ENCODE measurements around the gene PLPPR4. TPM values are rescaled to one million over a fixed set of nuclear protein-coding genes. Genes with fewer than 3 reads are reported as not detected.

The PLPPR4 gene
- total RNA-seq (under 1 TPM; 0.14 to 0.44 (median 0.21) TPM), polyA plus RNA-seq (0.29 TPM)
- long read RNA-seq, donor 1: 0 reads
- long read RNA-seq, donor 2: 0 reads
- long read RNA-seq, donor 3: 0 reads
- long read RNA-seq, donor 4, partial matches to known transcripts: 0 of 1 reads
- long read RNA-seq, donor 4, other reads (novel, unspliced or antisense): 1 of 1 reads

GRCh38 chr1:99264201-99265021 is at the start of gene PLPPR4:
PLPPR4 (plus strand) TSS chr1:99264492; CDS start chr1:99264594, 102 bp downstream.
- intact Hi-C loops (cut with DNase I): no loop called here
- peak; percentile 96 for ATAC-seq

DNA sequence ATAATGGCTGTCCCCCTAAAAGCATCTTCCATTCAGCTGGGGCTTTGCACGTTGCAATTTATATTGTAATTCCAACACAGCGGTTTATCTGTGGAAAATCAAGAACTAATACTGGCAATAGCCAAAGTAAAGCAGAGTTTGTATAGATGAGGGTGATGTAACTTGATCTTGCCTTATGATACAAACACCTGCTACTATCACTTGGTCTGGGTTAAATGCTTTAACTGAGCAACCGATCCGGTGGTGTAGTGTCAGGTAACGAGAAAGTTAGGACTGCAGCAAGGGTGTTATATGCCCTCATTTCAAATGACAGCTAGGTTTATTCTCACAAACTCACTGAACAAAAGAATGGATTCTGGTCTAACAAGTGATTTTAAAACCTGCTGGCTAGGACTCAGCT is 47.3 kb upstream of the PLPPR4 start:
- 71% methylated on average over 5 of the region's 5 CpGs for WGBS
- no peaks in the 10 kb centered on the region for H3K27me3 ChIP-seq (ENCODE audit: control insufficient read depth, insufficient read depth)

More at GRCh38 chr1:99264201-99265021, at the start of gene PLPPR4:
- 3% methylated on average over 51 of the region's 51 CpGs for WGBS
- Histone ChIP-seq H3K27ac (ENCODE audit: low read length) (no peak within 1 kb of the TSS), H3K4me3 (ENCODE audit: low read length) (peak within 1 kb of the TSS; percentile 30), H3K27me3 (ENCODE audit: control insufficient read depth, insufficient read depth) (no peaks in the 10 kb centered on the region), H3K9me3 (ENCODE audit: control insufficient read depth, low read length) (no peaks in the 10 kb centered on the region), H3K4me1 (ENCODE audit: control insufficient read depth, insufficient read depth, low read length) (no peaks in the 10 kb centered on the region)
- peak; percentile 80 to 89 (median 89) for DNase-seq

GRCh38 chr1:99217599-99217998 is 46.7 kb upstream of the PLPPR4 start:
- ATAC-seq (no peak), DNase-seq (no peak)
- 38% methylated on average over 4 of the region's 4 CpGs for WGBS
- Histone ChIP-seq H3K27ac (ENCODE audit: low read length) (no peak overlapping the region), H3K27me3 (ENCODE audit: control insufficient read depth, insufficient read depth) (no peaks in the 10 kb centered on the region), H3K9me3 (ENCODE audit: control insufficient read depth, low read length) (no peaks in the 10 kb centered on the region), H3K4me1 (ENCODE audit: control insufficient read depth, insufficient read depth, low read length) (no peaks in the 10 kb centered on the region), H3K4me3 (ENCODE audit: low read length) (no peak overlapping the region)
- intact Hi-C loops (cut with DNase I): no loop called here

More for the DNA sequence above, 47.3 kb upstream of the PLPPR4 start:
- intact Hi-C loops (cut with DNase I): no loop called here
- H3K4me1 ChIP-seq (ENCODE audit: control insufficient read depth, insufficient read depth, low read length): no peaks in the 10 kb centered on the region
- DNase-seq (no peak), ATAC-seq (no peak)
- H3K9me3 ChIP-seq (ENCODE audit: control insufficient read depth, low read length): no peaks in the 10 kb centered on the region
- H3K4me3 ChIP-seq (ENCODE audit: low read length): no peak overlapping the region
- no peak overlapping the region for H3K27ac ChIP-seq (ENCODE audit: low read length)

DNA sequence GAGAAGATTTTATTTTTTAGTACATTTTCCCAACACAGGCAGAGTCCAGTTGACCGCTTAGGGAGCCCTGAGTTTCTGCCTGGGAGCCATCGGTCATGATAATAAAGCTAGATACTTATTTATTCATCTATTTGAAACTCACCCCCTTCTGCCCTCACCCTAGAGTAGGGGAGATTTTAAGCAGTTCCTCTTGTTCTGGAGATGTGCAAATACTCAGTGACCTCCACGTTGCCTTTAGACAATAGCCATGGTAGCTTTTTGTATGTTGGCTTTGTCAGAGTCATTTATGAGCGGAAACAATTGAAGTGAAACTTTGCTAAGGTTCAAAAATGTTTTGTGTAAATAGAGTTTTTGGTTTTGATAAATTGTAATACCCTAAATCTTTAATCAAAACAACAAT is 45.7 kb upstream of the PLPPR4 start:
- H3K27me3 ChIP-seq (ENCODE audit: control insufficient read depth, insufficient read depth): no peaks in the 10 kb centered on the region
- 77% methylated on average over 4 of the region's 4 CpGs for WGBS
- ATAC-seq (no peak), DNase-seq (no peak)
- H3K4me1 ChIP-seq (ENCODE audit: control insufficient read depth, insufficient read depth, low read length): no peaks in the 10 kb centered on the region
- no peak overlapping the region for H3K27ac ChIP-seq (ENCODE audit: low read length)
- intact Hi-C loops (cut with DNase I): no loop called here
- no peak overlapping the region for H3K4me3 ChIP-seq (ENCODE audit: low read length)
- H3K9me3 ChIP-seq (ENCODE audit: control insufficient read depth, low read length): no peaks in the 10 kb centered on the region

DNA sequence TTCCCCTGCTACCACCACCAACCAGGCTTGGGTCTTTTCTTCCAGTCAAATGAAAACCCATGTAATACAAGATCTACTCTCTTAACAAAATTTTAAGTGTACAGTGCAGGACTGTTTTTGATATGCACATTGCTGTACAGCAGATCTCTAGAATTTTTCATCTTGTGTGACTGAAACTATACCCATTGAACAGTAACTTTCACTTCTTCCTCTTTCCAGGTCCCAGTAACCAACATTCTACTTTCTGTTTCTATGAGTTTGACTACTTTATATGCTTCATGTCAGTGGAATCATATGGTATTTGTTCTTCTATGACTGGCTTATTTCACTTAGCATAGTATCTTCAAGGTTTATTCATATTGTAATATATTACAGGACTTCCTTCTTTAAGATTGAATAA is 45.3 kb upstream of the PLPPR4 start:
- no peak overlapping the region for H3K27ac ChIP-seq (ENCODE audit: low read length)
- intact Hi-C loops (cut with DNase I): no loop called here
- no peak for ATAC-seq
- H3K4me3 ChIP-seq (ENCODE audit: low read length): no peak overlapping the region
- no peaks in the 10 kb centered on the region for H3K9me3 ChIP-seq (ENCODE audit: control insufficient read depth, low read length)
- H3K4me1 ChIP-seq (ENCODE audit: control insufficient read depth, insufficient read depth, low read length): no peaks in the 10 kb centered on the region
- H3K27me3 ChIP-seq (ENCODE audit: control insufficient read depth, insufficient read depth): no peaks in the 10 kb centered on the region
- no peak for DNase-seq

- 69% methylated on average over 3 of the region's 3 CpGs for WGBS
- H3K27ac ChIP-seq (ENCODE audit: low read length): no peak overlapping the region
- no peaks in the 10 kb centered on the region for H3K4me1 ChIP-seq (ENCODE audit: control insufficient read depth, insufficient read depth, low read length)
- ATAC-seq (no peak), DNase-seq (no peak)
- no peak overlapping the region for H3K4me3 ChIP-seq (ENCODE audit: low read length)
- no peaks in the 10 kb centered on the region for H3K9me3 ChIP-seq (ENCODE audit: control insufficient read depth, low read length)
- intact Hi-C loops (cut with DNase I): no loop called here
- H3K27me3 ChIP-seq (ENCODE audit: control insufficient read depth, insufficient read depth): no peaks in the 10 kb centered on the region
Observed at GRCh38 chr1:99227056-99227897, 37.0 kb upstream of the PLPPR4 start.

- intact Hi-C loops (cut with DNase I): no loop called here
- ATAC-seq (no peak), DNase-seq (no peak)
- no peaks in the 10 kb centered on the region for H3K9me3 ChIP-seq (ENCODE audit: control insufficient read depth, low read length)
- H3K27ac ChIP-seq (ENCODE audit: low read length): no peak overlapping the region
- no peaks in the 10 kb centered on the region for H3K27me3 ChIP-seq (ENCODE audit: control insufficient read depth, insufficient read depth)
- H3K4me3 ChIP-seq (ENCODE audit: low read length): no peak overlapping the region
- H3K4me1 ChIP-seq (ENCODE audit: control insufficient read depth, insufficient read depth, low read length): no peaks in the 10 kb centered on the region
- WGBS: 88% methylated on average over 1 of the region's 2 CpGs
Observed at GRCh38 chr1:99228153-99228552, 36.1 kb upstream of the PLPPR4 start.

DNA sequence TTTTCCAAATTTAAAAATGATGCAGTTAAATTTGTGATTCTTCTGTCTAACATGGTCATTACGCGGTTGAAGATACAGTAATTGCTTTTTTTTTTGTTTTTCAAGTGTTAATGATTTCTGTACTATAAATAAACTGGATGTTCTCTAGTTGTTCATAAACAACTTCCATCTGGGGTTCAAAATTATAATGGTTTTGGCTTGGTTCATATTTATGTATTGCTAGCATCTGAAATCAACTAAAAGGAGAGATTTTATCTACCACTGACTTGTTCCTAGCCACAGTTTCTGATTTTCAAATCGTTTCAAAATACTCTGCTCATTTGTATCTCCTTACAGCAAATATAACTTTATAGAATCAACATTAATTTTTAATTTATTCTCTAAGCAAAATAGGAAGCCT is 35.2 kb upstream of the PLPPR4 start:
- H3K9me3 ChIP-seq (ENCODE audit: control insufficient read depth, low read length): no peaks in the 10 kb centered on the region
- no peak overlapping the region for H3K27ac ChIP-seq (ENCODE audit: low read length)
- no peak overlapping the region for H3K4me3 ChIP-seq (ENCODE audit: low read length)
- ATAC-seq (no peak), DNase-seq (no peak)
- 80% methylated on average over 3 of the region's 3 CpGs for WGBS
- no peaks in the 10 kb centered on the region for H3K4me1 ChIP-seq (ENCODE audit: control insufficient read depth, insufficient read depth, low read length)
- intact Hi-C loops (cut with DNase I): no loop called here
- no peaks in the 10 kb centered on the region for H3K27me3 ChIP-seq (ENCODE audit: control insufficient read depth, insufficient read depth)

DNA sequence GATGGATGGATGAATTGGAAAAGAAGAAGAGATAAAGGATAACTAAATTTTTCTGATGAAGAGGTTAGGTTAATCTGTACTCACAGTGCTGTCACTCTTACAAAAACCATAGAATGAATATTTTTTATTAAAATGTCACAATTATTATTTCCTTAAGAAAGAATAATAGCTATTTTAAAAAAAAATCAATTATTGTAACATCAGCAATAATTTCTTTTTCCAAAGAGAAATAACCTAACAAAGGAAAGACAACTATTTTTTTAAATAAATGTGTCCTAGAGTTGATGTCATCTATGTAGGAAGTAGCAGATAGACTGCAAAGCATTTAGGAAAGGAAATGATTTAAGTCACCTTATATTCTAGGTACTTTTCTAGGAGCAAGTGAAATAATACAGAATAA is 33.6 kb upstream of the PLPPR4 start:
- Histone ChIP-seq H3K4me1 (ENCODE audit: control insufficient read depth, insufficient read depth, low read length) (no peaks in the 10 kb centered on the region), H3K27me3 (ENCODE audit: control insufficient read depth, insufficient read depth) (no peaks in the 10 kb centered on the region), H3K27ac (ENCODE audit: low read length) (no peak overlapping the region), H3K9me3 (ENCODE audit: control insufficient read depth, low read length) (no peaks in the 10 kb centered on the region), H3K4me3 (ENCODE audit: low read length) (no peak overlapping the region)
- DNase-seq (no peak), ATAC-seq (no peak)
- intact Hi-C loops (cut with DNase I): no loop called here

GRCh38 chr1:99232172-99232571 is 32.1 kb upstream of the PLPPR4 start:
- Histone ChIP-seq H3K27ac (ENCODE audit: low read length) (no peak overlapping the region), H3K27me3 (ENCODE audit: control insufficient read depth, insufficient read depth) (no peaks in the 10 kb centered on the region), H3K4me3 (ENCODE audit: low read length) (no peak overlapping the region), H3K4me1 (ENCODE audit: control insufficient read depth, insufficient read depth, low read length) (no peaks in the 10 kb centered on the region), H3K9me3 (ENCODE audit: control insufficient read depth, low read length) (no peaks in the 10 kb centered on the region)
- ATAC-seq (no peak), DNase-seq (no peak)
- intact Hi-C loops (cut with DNase I): no loop called here
- 53% methylated on average over 2 of the region's 2 CpGs for WGBS

- intact Hi-C loops (cut with DNase I): no loop called here
- no peak overlapping the region for H3K4me3 ChIP-seq (ENCODE audit: low read length)
- no peaks in the 10 kb centered on the region for H3K27me3 ChIP-seq (ENCODE audit: control insufficient read depth, insufficient read depth)
- no peak overlapping the region for H3K27ac ChIP-seq (ENCODE audit: low read length)
- no peaks in the 10 kb centered on the region for H3K4me1 ChIP-seq (ENCODE audit: control insufficient read depth, insufficient read depth, low read length)
- no peak for ATAC-seq
- H3K9me3 ChIP-seq (ENCODE audit: control insufficient read depth, low read length): no peaks in the 10 kb centered on the region
- 65% methylated on average over 1 of the region's 1 CpG for WGBS
- no peak for DNase-seq
Observed at GRCh38 chr1:99233446-99233845, 30.8 kb upstream of the PLPPR4 start.
